Measurements from ENCODE around the gene ATXN1. TPM values are rescaled to one million over a fixed set of nuclear protein-coding genes. Genes with fewer than 3 reads are reported as not detected.

Gene ATXN1
- total and polyA plus RNA-seq, 2 donors from 2014 or later = 4.2 to 58.2 TPM

GRCh38 chr6:16512544-16513290, 248.5 kb downstream of the ATXN1 start:
- no peak for FAIRE-seq
- H3K4me1 ChIP-seq (ENCODE audit: control insufficient read depth in 2 of 3, insufficient read depth in 2 of 3, low read depth in 1 of 3, low read length in 3 of 3) = peaks cover 5 to 12% (median 12%) of the 10 kb centered on the region in 3 donors
- H3K27me3 ChIP-seq (ENCODE audit: control insufficient read depth, insufficient read depth, low read length) = no peaks in the 10 kb centered on the region
- H3K9ac ChIP-seq (ENCODE audit: low read length in 3 of 3) = no peak overlapping the region
- intact Hi-C loops (cut with DNase I) = loop anchor here (10.0 kb wide), 1 partner anchor 252 kb away; the partner anchor contains the start of gene ATXN1
- DNase-seq = peak in 1 of 5 donors; percentile 4
- no peak overlapping the region for H3K4me3 ChIP-seq (ENCODE audit: low read length in 3 of 3)
- TF ChIP-seq CTCF (IDR thresholded peaks at IDR 0.05; ENCODE audit: borderline replicate concordance, extremely low read depth, insufficient read depth) = no peak
- H3K36me3 ChIP-seq (ENCODE audit: control insufficient read depth in 2 of 3, insufficient read depth in 3 of 3, low read length in 3 of 3) = peaks cover 0 to 11% (median 0%) of the 10 kb centered on the region in 3 donors
- H3K27ac ChIP-seq (ENCODE audit: low read depth in 2 of 2, low read length in 2 of 2) = no peak overlapping the region
- H3K9me3 ChIP-seq (ENCODE audit: control insufficient read depth in 2 of 3, insufficient read depth in 1 of 3, low read length in 3 of 3) = no peaks in the 10 kb centered on the region

- intact Hi-C loops (cut with DNase I) = loop anchor here (10.0 kb wide), 1 partner anchor 253 kb away; the partner anchor contains the start of gene ATXN1
- H3K4me3 ChIP-seq (ENCODE audit: low read length in 3 of 3) = no peak overlapping the region
- TF ChIP-seq CTCF (IDR thresholded peaks at IDR 0.05; ENCODE audit: borderline replicate concordance, extremely low read depth, insufficient read depth) = no peak
- peaks cover 5 to 12% (median 12%) of the 10 kb centered on the region in 3 donors for H3K4me1 ChIP-seq (ENCODE audit: control insufficient read depth in 2 of 3, insufficient read depth in 2 of 3, low read depth in 1 of 3, low read length in 3 of 3)
- no peak overlapping the region for H3K27ac ChIP-seq (ENCODE audit: low read depth in 2 of 2, low read length in 2 of 2)
- peaks cover 0 to 11% (median 0%) of the 10 kb centered on the region in 3 donors for H3K36me3 ChIP-seq (ENCODE audit: control insufficient read depth in 2 of 3, insufficient read depth in 3 of 3, low read length in 3 of 3)
- H3K9ac ChIP-seq (ENCODE audit: low read length in 3 of 3) = no peak overlapping the region
- no peaks in the 10 kb centered on the region for H3K9me3 ChIP-seq (ENCODE audit: control insufficient read depth in 2 of 3, insufficient read depth in 1 of 3, low read length in 3 of 3)
- H3K27me3 ChIP-seq (ENCODE audit: control insufficient read depth, insufficient read depth, low read length) = no peaks in the 10 kb centered on the region
- peak in 3 of 5 donors; percentile 28 to 54 (median 42) for DNase-seq
- no peak for FAIRE-seq
Observed at GRCh38 chr6:16511723-16512489, 249.4 kb downstream of the ATXN1 start.

- H3K4me3 ChIP-seq (ENCODE audit: low read length in 3 of 3) = no peak overlapping the region
- DNase-seq (peak in 1 of 5 donors; percentile 53), FAIRE-seq (peak; percentile 6)
- no peak overlapping the region for H3K27ac ChIP-seq (ENCODE audit: low read depth in 2 of 2, low read length in 2 of 2)
- intact Hi-C loops (cut with DNase I) = loop anchor here (10.0 kb wide), 1 partner anchor 254 kb away; the partner anchor contains the start of gene ATXN1
- H3K9me3 ChIP-seq (ENCODE audit: control insufficient read depth in 2 of 3, insufficient read depth in 1 of 3, low read length in 3 of 3) = no peaks in the 10 kb centered on the region
- peaks cover 0 to 8% (median 0%) of the 10 kb centered on the region in 3 donors for H3K36me3 ChIP-seq (ENCODE audit: control insufficient read depth in 2 of 3, insufficient read depth in 3 of 3, low read length in 3 of 3)
- H3K27me3 ChIP-seq (ENCODE audit: control insufficient read depth, insufficient read depth, low read length) = no peaks in the 10 kb centered on the region
- peaks cover 5 to 12% (median 12%) of the 10 kb centered on the region in 3 donors for H3K4me1 ChIP-seq (ENCODE audit: control insufficient read depth in 2 of 3, insufficient read depth in 2 of 3, low read depth in 1 of 3, low read length in 3 of 3)
- no peak overlapping the region for H3K9ac ChIP-seq (ENCODE audit: low read length in 3 of 3)
- peak; percentile 61 for TF ChIP-seq CTCF (IDR thresholded peaks at IDR 0.05; ENCODE audit: borderline replicate concordance, extremely low read depth, insufficient read depth)
Observed at GRCh38 chr6:16511040-16511660, 250.1 kb downstream of the ATXN1 start.
